Stimulated activated CD8-positive, alpha-beta memory T cell treated with anti-CD3 and anti-CD28 coated beads, Interleukin-7, amount 100 ng/mL, for 4 hours (primary cell): ENCODE data around the gene SNTA1.
"Not testable (repeated sequence)": the region's sequence is repeated elsewhere in the genome, so short reads cannot be mapped to it uniquely, and the experiment has no call there.

Experiments used
- DNase-seq, 2 donors: peaks; one replicate each; pipeline ENCODE4 v3.0.0-alpha.2; 2020; ENCODE audit warnings: low read depth in 2 of 2

SNTA1 gene

GRCh38 chr20:33393609-33394008 lies 50.0 kb downstream of the SNTA1 start:
- no peak for DNase-seq

DNA sequence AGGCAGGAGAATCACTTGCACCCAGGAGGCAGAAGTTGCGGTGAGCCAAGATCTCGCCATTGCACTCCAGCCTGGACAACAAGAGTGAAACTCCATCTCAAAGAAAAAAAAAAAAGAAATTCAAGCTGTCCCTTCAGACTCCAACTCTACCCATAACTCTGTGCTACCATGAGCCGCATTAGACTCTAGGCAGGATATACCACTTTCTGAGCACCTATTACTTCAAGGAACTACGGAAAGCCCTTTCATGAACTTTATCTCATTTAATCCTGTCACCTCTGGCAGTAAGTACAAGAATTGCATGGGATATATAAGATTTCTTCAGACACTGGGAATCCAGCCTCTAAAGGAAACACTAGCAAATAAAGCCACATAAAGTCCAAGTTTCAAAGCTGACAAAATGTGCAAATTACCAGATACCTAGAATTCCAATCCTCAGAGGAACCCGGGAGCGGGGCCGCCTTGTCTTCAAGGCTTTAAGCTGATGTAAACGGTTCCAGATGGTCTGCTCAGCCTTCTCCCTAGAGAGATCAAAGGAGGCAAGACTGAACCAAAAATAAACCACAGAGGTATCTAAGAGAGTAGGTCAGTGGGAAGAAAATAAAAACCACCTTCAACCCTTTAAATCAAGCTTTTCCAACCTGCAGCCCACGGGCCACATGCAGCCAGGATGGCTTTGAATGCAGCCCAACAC lies 51.7 kb downstream of the SNTA1 start:
- no peak for DNase-seq

- not testable (repeated sequence) for DNase-seq
Measured at GRCh38 chr20:33389326-33389725, 54.2 kb downstream of the SNTA1 start.

GRCh38 chr20:33388268-33388667 lies 55.3 kb downstream of the SNTA1 start:
- no peak for DNase-seq

DNA sequence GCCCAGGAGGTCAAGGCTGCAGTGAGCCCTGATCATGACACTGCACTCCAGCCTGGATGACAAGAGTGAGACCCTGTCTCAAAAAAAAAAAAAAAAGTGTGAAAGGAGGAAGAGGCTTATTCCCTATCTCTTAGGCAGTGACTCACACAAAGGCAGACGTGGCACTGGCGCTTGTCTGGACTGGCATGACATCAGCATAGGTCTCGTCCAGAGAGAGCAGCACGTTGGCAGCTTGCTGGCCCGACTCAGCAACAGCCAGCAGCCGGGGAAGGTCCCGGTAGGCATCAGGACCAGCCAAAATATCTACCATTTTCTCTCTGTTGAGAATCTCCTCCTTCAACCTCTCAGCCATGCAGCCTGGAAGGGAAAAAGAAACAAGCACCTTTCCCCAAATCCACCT lies 56.4 kb downstream of the SNTA1 start:
- no peak for DNase-seq

- DNase-seq = no peak
Measured at GRCh38 chr20:33386673-33387072, 56.9 kb downstream of the SNTA1 start.

DNA sequence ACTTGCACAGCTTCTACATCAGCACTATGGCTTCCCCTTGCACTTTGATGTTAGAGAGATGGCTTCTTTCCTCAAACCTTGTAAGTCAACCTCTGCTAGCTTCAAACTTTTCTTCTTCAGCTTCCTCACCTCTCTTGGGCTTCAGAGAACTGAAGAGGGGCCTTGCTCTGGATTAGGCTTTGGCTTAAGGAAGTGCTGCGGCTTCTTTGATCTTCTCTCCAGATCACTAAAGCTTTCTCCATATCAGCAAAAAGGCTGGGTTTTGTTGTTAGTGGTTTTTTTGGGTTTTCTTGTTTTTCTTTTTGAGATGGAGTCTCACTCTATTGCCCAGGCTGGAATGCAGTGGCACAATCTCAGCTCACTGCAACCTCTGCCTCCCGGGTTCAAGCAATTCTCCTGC lies 66.2 kb downstream of the SNTA1 start:
- DNase-seq = no peak

- DNase-seq = no peak
Measured at GRCh38 chr20:33373735-33374605, 69.6 kb downstream of the SNTA1 start.

GRCh38 chr20:33372993-33373441 lies 70.5 kb downstream of the SNTA1 start:
- DNase-seq = no peak

DNA sequence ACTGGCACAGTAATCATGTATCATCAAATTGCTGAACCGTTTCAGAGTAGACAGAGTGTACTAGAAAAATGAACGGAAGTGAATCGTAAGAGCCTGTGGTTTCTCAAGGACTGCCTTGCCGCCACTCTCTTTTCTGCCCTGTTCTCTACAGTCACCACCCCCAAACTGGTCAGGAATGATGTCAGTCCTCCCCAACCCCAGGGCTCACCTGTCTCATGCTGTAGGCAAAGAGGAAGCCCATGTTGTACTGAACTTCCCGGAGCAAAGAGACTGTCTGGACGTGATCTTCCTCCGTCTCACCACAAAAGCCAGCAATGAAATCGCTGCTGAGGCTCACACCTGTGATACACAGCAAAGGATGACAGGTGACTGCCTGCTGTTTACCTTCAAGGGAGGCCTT lies 73.3 kb downstream of the SNTA1 start:
- peak; percentile 13 to 41 for DNase-seq

GRCh38 chr20:33362898-33363297 lies 80.7 kb downstream of the SNTA1 start:
- DNase-seq = no peak

GRCh38 chr20:33359399-33360261 lies 83.9 kb downstream of the SNTA1 start:
- DNase-seq = no peak
